Suprapubic skin (tissue), 3 donors: Measurements from ENCODE around the gene BIRC2.

Source experiments
- EP300 ChIP-seq: sonication (generic); formaldehyde crosslinking; IDR thresholded peaks from one replicate; pipeline ENCODE4 v1.6.1; 2017; ENCODE audit warnings: antibody characterized with exemption
- POLR2A ChIP-seq, 2 donors: fragments of 450-650 bp; IDR thresholded peaks; one replicate each; pipeline ENCODE4 v1.6.1; 2017; ENCODE audit warnings: antibody characterized with exemption in 2 of 2, mild to moderate bottlenecking in 2 of 2, moderate library complexity in 2 of 2
- TF ChIP-seq, protein P1 (sequence below), 2 donors: fragments of 200-600 bp in 1 of 2; fragments of 450-650 bp in 1 of 2; sonication (generic) in 1 of 2; IDR thresholded peaks; one replicate each; pipeline ENCODE4 v1.5.1; 2016 to 2019; ENCODE audit warnings: antibody characterized with exemption in 2 of 2, mild to moderate bottlenecking in 1 of 2, moderate library complexity in 1 of 2

DNA sequence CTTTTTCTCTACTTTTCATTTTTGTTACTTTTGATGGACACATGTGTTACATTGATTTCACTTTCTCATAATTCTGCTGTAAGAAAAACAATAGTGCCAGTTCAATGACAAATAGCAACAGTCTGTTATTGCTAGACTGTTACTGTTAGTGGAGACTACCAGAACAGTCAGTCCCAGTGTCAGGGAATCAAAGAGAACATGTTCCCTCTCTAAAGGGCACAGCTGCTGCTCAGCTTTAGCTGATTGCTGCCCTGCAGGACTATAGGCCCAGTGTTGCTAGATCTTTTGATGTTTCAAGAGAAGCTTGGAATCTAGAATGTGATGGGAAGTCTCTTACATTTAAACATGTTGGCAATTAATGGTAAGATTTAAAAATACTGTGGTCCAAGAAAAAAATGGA, 26.3 kb upstream of the BIRC2 start:
- TF ChIP-seq, protein P1, sequence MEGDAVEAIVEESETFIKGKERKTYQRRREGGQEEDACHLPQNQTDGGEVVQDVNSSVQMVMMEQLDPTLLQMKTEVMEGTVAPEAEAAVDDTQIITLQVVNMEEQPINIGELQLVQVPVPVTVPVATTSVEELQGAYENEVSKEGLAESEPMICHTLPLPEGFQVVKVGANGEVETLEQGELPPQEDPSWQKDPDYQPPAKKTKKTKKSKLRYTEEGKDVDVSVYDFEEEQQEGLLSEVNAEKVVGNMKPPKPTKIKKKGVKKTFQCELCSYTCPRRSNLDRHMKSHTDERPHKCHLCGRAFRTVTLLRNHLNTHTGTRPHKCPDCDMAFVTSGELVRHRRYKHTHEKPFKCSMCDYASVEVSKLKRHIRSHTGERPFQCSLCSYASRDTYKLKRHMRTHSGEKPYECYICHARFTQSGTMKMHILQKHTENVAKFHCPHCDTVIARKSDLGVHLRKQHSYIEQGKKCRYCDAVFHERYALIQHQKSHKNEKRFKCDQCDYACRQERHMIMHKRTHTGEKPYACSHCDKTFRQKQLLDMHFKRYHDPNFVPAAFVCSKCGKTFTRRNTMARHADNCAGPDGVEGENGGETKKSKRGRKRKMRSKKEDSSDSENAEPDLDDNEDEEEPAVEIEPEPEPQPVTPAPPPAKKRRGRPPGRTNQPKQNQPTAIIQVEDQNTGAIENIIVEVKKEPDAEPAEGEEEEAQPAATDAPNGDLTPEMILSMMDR (IDR thresholded peaks at IDR 0.05): no peak
- no peak for TF ChIP-seq POLR2A (IDR thresholded peaks at IDR 0.05)
- TF ChIP-seq EP300: no peak
